DOHH2 (cell line): ENCODE data around the gene DDHD1.

Experiments
- EZH2phosphoT487 ChIP-seq: fragments of 200-600 bp; sonication (generic); IDR thresholded peaks from 2 replicates; pipeline ENCODE4 v1.6.1; 2017; ENCODE audit warnings: borderline replicate concordance, mild to moderate bottlenecking, antibody characterized with exemption, low read length, moderate library complexity, mixed read lengths
- TF ChIP-seq, protein P1 (sequence below): fragments of 200-600 bp; sonication (generic); IDR thresholded peaks from one replicate; pipeline ENCODE4 v1.5.1; 2014; ENCODE audit warnings: antibody characterized with exemption, mild to moderate bottlenecking, low read depth, low read length; ENCODE audit not compliant: poor library complexity, severe bottlenecking

DNA sequence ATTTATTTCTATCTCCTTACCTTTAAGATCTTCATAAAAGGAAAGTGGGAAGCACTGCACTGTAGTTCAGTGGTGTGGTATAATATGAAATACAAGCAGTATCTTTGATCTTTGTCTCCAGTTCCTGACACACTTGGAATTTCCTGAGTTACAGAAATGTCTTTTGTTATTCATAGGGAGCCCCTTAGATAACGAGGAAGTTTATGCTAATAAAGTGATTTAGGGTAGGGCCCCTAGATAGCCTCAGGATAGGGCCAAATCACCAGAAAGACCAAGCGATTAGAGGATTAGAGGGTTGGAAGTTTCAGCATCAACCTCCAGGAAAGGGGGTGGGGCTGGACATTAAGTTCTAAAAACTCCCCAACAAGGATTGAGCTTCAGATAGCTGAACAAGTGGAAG lies 29.9 kb upstream of the DDHD1 start:
- TF ChIP-seq, protein P1, sequence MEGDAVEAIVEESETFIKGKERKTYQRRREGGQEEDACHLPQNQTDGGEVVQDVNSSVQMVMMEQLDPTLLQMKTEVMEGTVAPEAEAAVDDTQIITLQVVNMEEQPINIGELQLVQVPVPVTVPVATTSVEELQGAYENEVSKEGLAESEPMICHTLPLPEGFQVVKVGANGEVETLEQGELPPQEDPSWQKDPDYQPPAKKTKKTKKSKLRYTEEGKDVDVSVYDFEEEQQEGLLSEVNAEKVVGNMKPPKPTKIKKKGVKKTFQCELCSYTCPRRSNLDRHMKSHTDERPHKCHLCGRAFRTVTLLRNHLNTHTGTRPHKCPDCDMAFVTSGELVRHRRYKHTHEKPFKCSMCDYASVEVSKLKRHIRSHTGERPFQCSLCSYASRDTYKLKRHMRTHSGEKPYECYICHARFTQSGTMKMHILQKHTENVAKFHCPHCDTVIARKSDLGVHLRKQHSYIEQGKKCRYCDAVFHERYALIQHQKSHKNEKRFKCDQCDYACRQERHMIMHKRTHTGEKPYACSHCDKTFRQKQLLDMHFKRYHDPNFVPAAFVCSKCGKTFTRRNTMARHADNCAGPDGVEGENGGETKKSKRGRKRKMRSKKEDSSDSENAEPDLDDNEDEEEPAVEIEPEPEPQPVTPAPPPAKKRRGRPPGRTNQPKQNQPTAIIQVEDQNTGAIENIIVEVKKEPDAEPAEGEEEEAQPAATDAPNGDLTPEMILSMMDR = no peak
- no peak for TF ChIP-seq EZH2phosphoT487
